GM12873 (cell line): ENCODE measurements around the gene ZDHHC5.

Source experiments
- CTCF ChIP-seq: IDR thresholded peaks from 2 replicates; pipeline ENCODE4 v1.5.1; 2012; ENCODE audit warnings: low read depth, mild to moderate bottlenecking, moderate library complexity, low read length, control low read depth; ENCODE audit not compliant: insufficient read depth; ENCODE audit errors: missing control alignments

ZDHHC5 gene, protein sequence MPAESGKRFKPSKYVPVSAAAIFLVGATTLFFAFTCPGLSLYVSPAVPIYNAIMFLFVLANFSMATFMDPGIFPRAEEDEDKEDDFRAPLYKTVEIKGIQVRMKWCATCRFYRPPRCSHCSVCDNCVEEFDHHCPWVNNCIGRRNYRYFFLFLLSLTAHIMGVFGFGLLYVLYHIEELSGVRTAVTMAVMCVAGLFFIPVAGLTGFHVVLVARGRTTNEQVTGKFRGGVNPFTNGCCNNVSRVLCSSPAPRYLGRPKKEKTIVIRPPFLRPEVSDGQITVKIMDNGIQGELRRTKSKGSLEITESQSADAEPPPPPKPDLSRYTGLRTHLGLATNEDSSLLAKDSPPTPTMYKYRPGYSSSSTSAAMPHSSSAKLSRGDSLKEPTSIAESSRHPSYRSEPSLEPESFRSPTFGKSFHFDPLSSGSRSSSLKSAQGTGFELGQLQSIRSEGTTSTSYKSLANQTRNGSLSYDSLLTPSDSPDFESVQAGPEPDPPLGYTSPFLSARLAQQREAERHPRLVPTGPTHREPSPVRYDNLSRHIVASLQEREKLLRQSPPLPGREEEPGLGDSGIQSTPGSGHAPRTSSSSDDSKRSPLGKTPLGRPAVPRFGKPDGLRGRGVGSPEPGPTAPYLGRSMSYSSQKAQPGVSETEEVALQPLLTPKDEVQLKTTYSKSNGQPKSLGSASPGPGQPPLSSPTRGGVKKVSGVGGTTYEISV

DNA sequence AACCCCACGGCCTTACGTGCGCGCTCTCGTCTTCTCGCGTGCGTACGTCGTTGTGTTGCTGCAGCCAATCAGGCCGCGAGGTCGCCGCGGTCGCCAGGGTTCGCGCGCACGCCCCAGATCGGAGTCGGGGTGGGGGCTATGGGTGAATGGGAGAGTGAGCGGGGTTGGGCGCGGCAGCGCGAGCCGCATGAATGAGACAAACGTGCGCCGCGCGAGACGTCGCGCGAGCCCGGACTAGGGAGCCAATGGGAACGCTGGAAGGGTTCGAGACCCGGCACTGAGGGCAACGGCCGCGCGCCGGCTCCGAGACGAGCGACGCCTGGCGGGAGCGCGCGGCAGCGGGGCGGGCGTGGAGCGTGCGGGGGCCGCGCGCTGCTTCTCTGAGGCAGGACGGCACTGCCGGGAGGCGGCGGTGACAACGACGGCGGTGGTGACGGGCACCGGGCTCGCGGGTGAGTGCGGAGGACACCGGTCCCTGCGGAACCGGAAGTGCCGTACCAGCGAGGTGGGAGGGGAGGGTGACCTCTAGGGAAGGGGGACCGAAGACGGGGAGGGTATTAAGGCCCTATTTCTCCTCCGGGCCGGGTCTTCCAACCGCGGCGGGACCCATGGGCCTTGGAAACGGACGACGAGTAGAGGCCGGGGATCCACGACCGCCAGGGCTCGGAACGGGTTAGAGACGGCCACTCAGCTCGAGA is at the start of gene ZDHHC5:
Gene ZDHHC5, plus strand, starts transcription at position 379 of the 698 bp plus-strand sequence. CDS start 4,977 bp downstream, outside the sequence.
- peak; percentile 49 for TF ChIP-seq CTCF

- TF ChIP-seq CTCF, result no peak
Observed at GRCh38 chr11:57618438-57618837, 49.5 kb upstream of the ZDHHC5 start.

GRCh38 chr11:57619331-57619730 is 48.6 kb upstream of the ZDHHC5 start:
- peak; percentile 49 for TF ChIP-seq CTCF

DNA sequence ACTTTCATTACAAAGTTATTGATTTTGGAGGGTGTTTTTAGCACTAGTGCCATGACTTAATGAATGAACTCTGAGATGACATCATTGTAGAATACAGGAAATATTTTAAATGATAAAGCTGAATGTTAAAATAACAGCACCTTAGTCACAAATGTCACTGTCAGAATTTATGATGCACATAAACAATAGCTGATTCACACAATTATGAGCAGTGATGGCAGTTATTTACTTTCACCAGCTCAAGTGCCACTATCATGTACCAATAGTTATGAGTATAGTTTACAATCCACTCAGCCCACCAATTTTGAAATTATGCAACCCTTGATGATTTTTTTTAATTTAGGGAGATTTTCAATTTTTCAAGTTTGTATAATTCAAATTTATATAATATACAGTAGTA is 47.4 kb upstream of the ZDHHC5 start:
- no peak for TF ChIP-seq CTCF

DNA sequence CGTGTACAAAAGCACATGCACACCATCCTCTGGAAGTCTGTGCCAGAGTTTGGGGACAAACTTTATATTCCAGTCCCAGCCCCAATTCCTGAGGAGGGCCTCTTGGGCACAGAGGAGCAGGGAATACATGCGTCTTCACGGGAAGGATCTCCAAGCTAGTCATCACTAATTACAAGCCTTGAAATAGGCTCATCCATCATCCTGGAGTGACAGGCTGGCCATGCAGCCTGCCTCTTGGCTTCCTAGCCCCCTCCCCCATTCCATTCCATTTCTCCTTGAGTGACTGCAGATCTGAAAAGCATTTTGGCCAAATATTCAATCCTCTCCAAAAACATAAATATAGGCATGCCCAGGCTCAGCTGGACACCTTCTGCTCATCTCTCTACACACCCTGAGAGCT is 45.7 kb upstream of the ZDHHC5 start:
- no peak for TF ChIP-seq CTCF

GRCh38 chr11:57624864-57625263 is 43.0 kb upstream of the ZDHHC5 start:
- TF ChIP-seq CTCF, result no peak

DNA sequence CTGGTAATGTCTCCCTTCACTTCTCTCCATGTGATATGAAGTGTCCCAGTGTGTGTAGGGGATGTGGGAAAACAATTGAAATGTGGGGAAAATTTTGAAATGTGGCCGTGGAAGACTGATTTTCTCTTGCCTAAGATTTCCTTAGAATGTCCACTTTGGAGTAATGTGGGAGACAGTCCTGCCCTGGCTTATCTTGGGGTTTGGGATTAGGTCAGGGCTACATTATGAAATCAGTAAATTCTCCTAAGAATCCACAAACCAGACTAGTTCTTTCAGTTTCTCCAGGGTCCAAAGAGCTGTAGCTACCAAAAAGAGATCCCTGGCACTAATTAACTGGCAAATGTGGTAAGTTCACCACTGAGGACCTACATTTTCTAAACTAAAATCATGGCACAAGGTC is 41.0 kb upstream of the ZDHHC5 start:
- no peak for TF ChIP-seq CTCF
